CD4-positive, alpha-beta T cell (primary cell): ENCODE results near the gene TAS1R2. TPM values are rescaled to one million over a fixed set of nuclear protein-coding genes. Genes with fewer than 3 reads are reported as not detected.
A peak's percentile ranks its signal among the peaks of the same experiment; 100 is the strongest.

Experiments
- ATAC-seq: fragments of 200-7000 bp; cut with Tn5 transposase; one replicate; pipeline ENCODE4 v1.10.0; 2022; ENCODE audit warnings: mild to moderate bottlenecking; ENCODE audit not compliant: poor library complexity
- CTCF ChIA-PET: fragments of 350-600 bp; sonication (Branson Sonifier 250); formaldehyde crosslinking; loops from one replicate; lab custom pipeline; 2021; ENCODE audit warnings: antibody characterized with exemption, inconsistent platforms; lab: Charles Lee
- POLR2A ChIA-PET: fragments of 350-600 bp; sonication (Branson Sonifier 250); formaldehyde crosslinking; loops from one replicate; lab custom pipeline; 2021; ENCODE audit warnings: antibody characterized with exemption, inconsistent platforms; lab: Charles Lee
- DNase-seq, 14 experiments: peaks; one replicate each; pipeline ENCODE4 v3.0.0-alpha.2; 2013 to 2020; ENCODE audit warnings: mixed read lengths in 2 of 14
- H3K27ac ChIP-seq, 2 donors: one replicate each; pipeline versions ENCODE4 v1.5.1 to v1.7.0; 2013; ENCODE audit warnings: low read length in 2 of 2, low read depth in 1 of 2, mild to moderate bottlenecking in 1 of 2
- H3K27me3 ChIP-seq, 2 experiments: 1 replicate in 1 of 2; 2 replicates in 1 of 2; pipeline versions ENCODE4 v1.6.1 to v1.7.0; 2013; ENCODE audit warnings: low read length in 2 of 2, control low read depth in 1 of 2, mild to moderate bottlenecking in 1 of 2, moderate library complexity in 1 of 2; ENCODE audit not compliant: insufficient read depth in 2 of 2, control insufficient read depth in 1 of 2
- H3K36me3 ChIP-seq: one replicate; pipeline ENCODE4 v1.6.1; 2013; ENCODE audit warnings: low read length, control low read depth; ENCODE audit not compliant: insufficient read depth
- H3K4me1 ChIP-seq: one replicate; pipeline ENCODE4 v1.6.1; 2013; ENCODE audit warnings: low read length, control low read depth; ENCODE audit not compliant: insufficient read depth
- H3K4me3 ChIP-seq: one replicate; pipeline ENCODE4 v1.5.1; 2013; ENCODE audit warnings: mild to moderate bottlenecking, low read length, moderate library complexity
- H3K9me3 ChIP-seq, 2 experiments: 1 replicate in 1 of 2; 2 replicates in 1 of 2; pipeline versions ENCODE4 v1.6.1 to v1.7.0; 2013; ENCODE audit warnings: low read length in 2 of 2, mild to moderate bottlenecking in 2 of 2, control low read depth in 1 of 2, moderate library complexity in 1 of 2; ENCODE audit not compliant: control insufficient read depth in 1 of 2, insufficient read depth in 1 of 2
- H3K27ac Mint-ChIP-seq: one replicate; pipeline ENCODE4 v1.8.0; 2020; ENCODE audit warnings: mixed read lengths
- H3K27me3 Mint-ChIP-seq: one replicate; pipeline ENCODE4 v1.8.0; 2021; ENCODE audit warnings: mixed read lengths
- H3K36me3 Mint-ChIP-seq: one replicate; pipeline ENCODE4 v1.8.0; 2021; ENCODE audit warnings: low read depth, mixed read lengths
- H3K4me1 Mint-ChIP-seq: one replicate; pipeline ENCODE4 v1.8.0; 2021; ENCODE audit warnings: low read depth, mixed read lengths
- H3K4me3 Mint-ChIP-seq: one replicate; pipeline ENCODE4 v1.8.0; 2020; ENCODE audit warnings: mild to moderate bottlenecking, mixed read lengths
- H3K9me3 Mint-ChIP-seq: one replicate; pipeline ENCODE4 v1.8.0; 2020; ENCODE audit warnings: mixed read lengths
- intact Hi-C, 2 experiments: fragments of 100-400 bp; cut with DNase I in 1 of 2; cut with micrococcal nuclease in 1 of 2; formaldehyde crosslinking; loops; one replicate each; pipeline versions ENCODE4 v1.15.1 to v1.9.0; 2023 to 2025; cut with DNase I, micrococcal nuclease
- total RNA-seq, 174 experiments: library from RNA in 2 of 174; stranded (reverse) in 2 of 174; gene quantifications; one replicate each; pipeline ENCODE4 v1.2.3 and lab custom pipeline; 2021 to 2026
- TF ChIP-seq, protein P1 (sequence below): fragments of 200-600 bp; IDR thresholded peaks from one replicate; pipeline ENCODE4 v1.8.0; 2022; ENCODE audit warnings: antibody characterized with exemption, mild to moderate bottlenecking

The TAS1R2 gene
- total RNA-seq, 2 experiments from 2014 or later: not detected

DNA sequence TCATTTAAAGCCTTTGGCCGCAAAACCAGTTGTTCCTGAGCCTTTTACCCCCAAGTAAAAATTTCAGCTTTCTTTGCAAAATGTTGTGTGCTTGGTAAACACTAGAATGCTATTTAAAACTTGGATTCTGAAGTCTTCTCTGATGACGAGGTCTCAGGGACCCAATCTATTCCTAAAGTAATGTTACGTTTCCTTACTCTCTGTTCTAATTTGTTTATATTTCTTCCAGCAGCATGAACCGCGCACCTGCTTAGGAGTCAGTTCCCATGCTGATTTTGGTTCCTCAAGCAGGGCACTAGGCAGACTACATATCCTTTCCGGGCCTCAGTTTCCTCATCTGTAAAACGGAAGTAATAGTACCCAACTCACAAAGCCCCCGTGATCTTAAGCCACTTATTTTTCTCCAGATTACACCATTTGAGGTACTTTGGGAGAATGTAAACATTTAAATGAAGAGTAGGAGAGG lies 43.9 kb upstream of the TAS1R2 start:
- intact Hi-C loops: loop anchor here (2.0 to 10.0 kb wide), 5 partner anchors 53 to 981 kb away; partner anchors contain the start of genes EMC1 (in 1 of the 2), IFFO2 (in 1 of the 2), MRTO4 (in 1 of the 2) and OTUD3 (in 1 of the 2)
- Histone ChIP-seq H3K9me3 (no peaks in the 10 kb centered on the region), H3K4me1 (peaks cover 41% of the 10 kb centered on the region), H3K36me3 (peaks cover 28% of the 10 kb centered on the region), H3K27ac (peak overlapping the region; percentile 34 to 87), H3K27me3 (no peaks in the 10 kb centered on the region), H3K4me3 (peak overlapping the region; percentile 81)
- Mint-ChIP-seq H3K9me3 (no peaks in the 10 kb centered on the region), H3K27me3 (no peaks in the 10 kb centered on the region), H3K27ac (peak overlapping the region; percentile 96), H3K36me3 (peaks cover 35% of the 10 kb centered on the region), H3K4me3 (peak overlapping the region; percentile 91), H3K4me1 (peaks cover 37% of the 10 kb centered on the region)
- ChIA-PET CTCF (interaction anchor here (0.9 to 4.3 kb wide), 6 partner anchors 10 to 53 kb away, joined by 3 to 27 read pairs (median 5); partner anchors contain the start of gene IFFO2), POLR2A (interaction anchor here (0.8 to 3.7 kb wide), 12 partner anchors 10 to 349 kb away, joined by 3 to 30 read pairs (median 7); partner anchors contain the start of genes EMC1, IFFO2 and MRTO4)
- ATAC-seq: no peak
- no peak for DNase-seq
- TF ChIP-seq, protein P1, sequence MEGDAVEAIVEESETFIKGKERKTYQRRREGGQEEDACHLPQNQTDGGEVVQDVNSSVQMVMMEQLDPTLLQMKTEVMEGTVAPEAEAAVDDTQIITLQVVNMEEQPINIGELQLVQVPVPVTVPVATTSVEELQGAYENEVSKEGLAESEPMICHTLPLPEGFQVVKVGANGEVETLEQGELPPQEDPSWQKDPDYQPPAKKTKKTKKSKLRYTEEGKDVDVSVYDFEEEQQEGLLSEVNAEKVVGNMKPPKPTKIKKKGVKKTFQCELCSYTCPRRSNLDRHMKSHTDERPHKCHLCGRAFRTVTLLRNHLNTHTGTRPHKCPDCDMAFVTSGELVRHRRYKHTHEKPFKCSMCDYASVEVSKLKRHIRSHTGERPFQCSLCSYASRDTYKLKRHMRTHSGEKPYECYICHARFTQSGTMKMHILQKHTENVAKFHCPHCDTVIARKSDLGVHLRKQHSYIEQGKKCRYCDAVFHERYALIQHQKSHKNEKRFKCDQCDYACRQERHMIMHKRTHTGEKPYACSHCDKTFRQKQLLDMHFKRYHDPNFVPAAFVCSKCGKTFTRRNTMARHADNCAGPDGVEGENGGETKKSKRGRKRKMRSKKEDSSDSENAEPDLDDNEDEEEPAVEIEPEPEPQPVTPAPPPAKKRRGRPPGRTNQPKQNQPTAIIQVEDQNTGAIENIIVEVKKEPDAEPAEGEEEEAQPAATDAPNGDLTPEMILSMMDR: no peak

DNA sequence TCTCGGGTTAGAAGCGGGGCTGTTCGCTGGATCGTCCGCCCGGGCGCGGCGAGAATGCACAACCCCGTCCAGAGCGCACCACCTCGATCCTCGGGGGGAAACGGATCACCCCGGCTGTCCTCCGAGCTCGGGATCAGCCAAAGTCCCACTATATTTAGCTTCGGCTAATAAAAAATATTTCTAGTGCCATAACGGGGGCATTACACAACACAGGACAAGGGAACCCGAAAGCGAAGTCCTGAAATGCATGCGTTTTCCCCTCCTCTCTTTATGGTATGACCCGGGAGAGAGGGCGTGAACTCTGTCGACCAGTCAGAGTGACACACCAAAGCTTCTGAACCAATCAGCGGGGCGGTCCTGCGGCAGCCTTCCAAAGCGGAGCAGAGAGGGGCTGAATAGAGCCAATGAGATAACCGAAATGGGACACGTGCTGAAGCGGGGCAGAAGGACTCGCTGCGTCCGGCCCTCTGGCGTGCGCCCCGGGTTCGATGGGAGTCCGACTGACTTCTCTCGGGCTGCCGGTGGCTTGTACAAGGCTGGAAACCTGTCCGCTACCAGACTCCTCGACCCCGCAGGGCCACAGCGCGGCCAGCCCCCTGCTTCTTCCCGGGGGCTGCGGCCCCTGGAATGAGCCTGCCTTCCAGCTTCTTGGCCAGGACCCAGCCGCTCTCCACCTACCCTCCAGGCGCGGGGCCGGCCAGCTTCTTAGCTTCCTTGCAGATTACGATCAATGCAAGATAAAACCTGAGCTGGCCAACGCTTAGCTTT lies 43.2 kb upstream of the TAS1R2 start, which contains the start of gene ALDH4A1:
TSS of gene ALDH4A1 (minus strand) at position 33 of the 768 bp plus-strand sequence. CDS start at position 1, 32 bp downstream.
- H3K36me3 Mint-ChIP-seq: peaks cover 29% of the 10 kb centered on the region
- intact Hi-C loops: loop anchor here (2.0 to 10.0 kb wide), 5 partner anchors 54 to 982 kb away; partner anchors contain the start of genes EMC1 (in 1 of the 2), IFFO2 (in 1 of the 2), MRTO4 (in 1 of the 2) and OTUD3 (in 1 of the 2)

More for the DNA sequence above, 43.2 kb upstream of the TAS1R2 start, which contains the start of gene ALDH4A1:
- POLR2A ChIA-PET: interaction anchor here (0.8 to 3.7 kb wide), 13 partner anchors 10 to 349 kb away, joined by 3 to 30 read pairs (median 6); partner anchors contain the start of genes EMC1, IFFO2 and MRTO4
- TF ChIP-seq, protein P1: no peak
- no peaks in the 10 kb centered on the region for H3K27me3 Mint-ChIP-seq
- H3K27ac Mint-ChIP-seq: peak within 1 kb of the TSS; percentile 96
- H3K4me1 Mint-ChIP-seq: peaks cover 37% of the 10 kb centered on the region
- Histone ChIP-seq H3K4me3 (peak within 1 kb of the TSS; percentile 81), H3K9me3 (no peaks in the 10 kb centered on the region), H3K27me3 (no peaks in the 10 kb centered on the region), H3K27ac (peak within 1 kb of the TSS; percentile 34 to 87), H3K36me3 (peaks cover 22% of the 10 kb centered on the region), H3K4me1 (peaks cover 39% of the 10 kb centered on the region)
- H3K4me3 Mint-ChIP-seq: peak within 1 kb of the TSS; percentile 91
- H3K9me3 Mint-ChIP-seq: no peaks in the 10 kb centered on the region
- ATAC-seq (peak; percentile 97), DNase-seq (peak; percentile 83 to 97 (median 89))
- CTCF ChIA-PET: interaction anchor here (0.9 to 4.3 kb wide), 6 partner anchors 11 to 70 kb away, joined by 3 to 27 read pairs (median 6); partner anchors contain the start of gene IFFO2
